ENCODE data around the gene FASN.

The FASN gene

GRCh38 chr17:82037092-82037888 lies 60.7 kb downstream of the FASN start, which contains the start of gene DCXR:
TSS of gene DCXR (minus strand) at chr17:82037697. CDS start at chr17:82037682, 15 bp downstream.
- peak; percentile 95 for DNase-seq

GRCh38 chr17:82036634-82037091 lies 61.4 kb downstream of the FASN start:
- no peak for DNase-seq

GRCh38 chr17:82035956-82036633 lies 61.9 kb downstream of the FASN start:
- no peak for DNase-seq

- no peak for DNase-seq
Measured at GRCh38 chr17:82035488-82035887, 62.5 kb downstream of the FASN start.

GRCh38 chr17:82034371-82035011 lies 63.5 kb downstream of the FASN start:
- DNase-seq: no peak

GRCh38 chr17:82033359-82034085 lies 64.5 kb downstream of the FASN start:
- no peak for DNase-seq

- no peak for DNase-seq
Measured at GRCh38 chr17:82031885-82032627, 66.0 kb downstream of the FASN start.

GRCh38 chr17:82031303-82031884 lies 66.6 kb downstream of the FASN start, which contains the start of gene RAC3:
TSS of gene RAC3 (plus strand) at chr17:82031678. CDS start at chr17:82031762, 84 bp downstream.
- DNase-seq: no peak

GRCh38 chr17:82030470-82031302 lies 67.3 kb downstream of the FASN start:
- DNase-seq: peak; percentile 71

GRCh38 chr17:82029990-82030469 lies 68.0 kb downstream of the FASN start:
- DNase-seq: no peak

- DNase-seq: no peak
Measured at GRCh38 chr17:82029391-82029790, 68.6 kb downstream of the FASN start.

GRCh38 chr17:82028966-82029365 lies 69.1 kb downstream of the FASN start:
- no peak for DNase-seq
